HEK293 (cell line): ENCODE results near the gene TXN2.

Source experiments
- CTCF ChIA-PET: fragments of 350-600 bp; formaldehyde crosslinking; extraction: SDS; loops from one replicate; lab custom pipeline; 2021; ENCODE audit warnings: antibody characterized with exemption; lab: Yijun Ruan, JAX
- POLR2A ChIA-PET: fragments of 300-600 bp; formaldehyde crosslinking; extraction: SDS; loops from one replicate; lab custom pipeline; 2020; ENCODE audit warnings: antibody characterized with exemption, inconsistent platforms; lab: Yijun Ruan, JAX
- H3K27ac ChIP-seq: fragments of 200-500 bp; sonication (Bioruptor generic); 2 replicates; pipeline ENCODE4 v1.5.1; 2014; ENCODE audit warnings: low read depth, low read length, control low read depth, inconsistent platforms; ENCODE audit errors: extremely low read depth
- H3K36me3 ChIP-seq, 2 experiments: fragments of 200-500 bp in 1 of 2; sonication (Bioruptor generic) in 1 of 2; 1 replicate in 1 of 2; 2 replicates in 1 of 2; pipeline ENCODE4 v1.5.1; 2014 to 2017; ENCODE audit warnings: inconsistent platforms in 2 of 2, low read length in 2 of 2; ENCODE audit not compliant: control insufficient read depth in 2 of 2, insufficient read depth in 1 of 2
- H3K4me1 ChIP-seq: fragments of 200-500 bp; sonication (Bioruptor generic); 2 replicates; pipeline ENCODE4 v1.5.1; 2014; ENCODE audit warnings: mild to moderate bottlenecking, low read length, inconsistent platforms; ENCODE audit not compliant: control insufficient read depth, insufficient read depth
- H3K4me3 ChIP-seq: 2 replicates; pipeline ENCODE4 v1.5.1; 2011; ENCODE audit warnings: low read depth, mild to moderate bottlenecking, control low read depth, low read length, moderate library complexity
- H3K9me3 ChIP-seq: fragments of 200-500 bp; sonication (Bioruptor generic); 2 replicates; pipeline ENCODE4 v1.5.1; 2014; ENCODE audit warnings: low read depth, low read length, inconsistent platforms; ENCODE audit not compliant: control insufficient read depth, insufficient read depth
- CTCF ChIP-seq: fragments of 450-650 bp; formaldehyde crosslinking; IDR thresholded peaks from 2 replicates; pipeline ENCODE4 v1.5.1; 2016; ENCODE audit warnings: missing biosample characterization, missing genetic modification characterization
- HOXD13 ChIP-seq: sonication (generic); formaldehyde crosslinking; IDR thresholded peaks from 2 replicates; pipeline ENCODE4 v1.8.0; 2022; ENCODE audit warnings: missing genetic modification reagents, borderline replicate concordance
- KLF8 ChIP-seq: fragments of 450-650 bp; formaldehyde crosslinking; IDR thresholded peaks from 2 replicates; pipeline ENCODE4 v1.5.1; 2016; ENCODE audit warnings: missing biosample characterization, missing genetic modification characterization
- MYNN ChIP-seq: fragments of 450-650 bp; formaldehyde crosslinking; IDR thresholded peaks from 2 replicates; pipeline ENCODE4 v1.5.1; 2016; ENCODE audit warnings: missing biosample characterization, missing genetic modification characterization, borderline replicate concordance
- REST ChIP-seq: fragments of 450-650 bp; formaldehyde crosslinking; IDR thresholded peaks from 2 replicates; pipeline ENCODE4 v1.5.1; 2016; ENCODE audit warnings: missing biosample characterization, missing genetic modification characterization
- SCRT2 ChIP-seq: fragments of 450-650 bp; formaldehyde crosslinking; IDR thresholded peaks from 2 replicates; pipeline ENCODE4 v1.5.1; 2016; ENCODE audit warnings: missing biosample characterization, missing genetic modification characterization
- ZFP41 ChIP-seq: fragments of 450-650 bp; formaldehyde crosslinking; IDR thresholded peaks from 2 replicates; pipeline ENCODE4 v1.5.1; 2016; ENCODE audit warnings: missing biosample characterization, missing genetic modification characterization, borderline replicate concordance
- ZFP69B ChIP-seq: fragments of 450-650 bp; formaldehyde crosslinking; IDR thresholded peaks from 2 replicates; pipeline ENCODE4 v1.5.1; 2016; ENCODE audit warnings: missing biosample characterization, missing genetic modification characterization
- ZNF114 ChIP-seq: fragments of 450-650 bp; formaldehyde crosslinking; IDR thresholded peaks from 2 replicates; pipeline ENCODE4 v1.5.0; 2017; ENCODE audit warnings: missing biosample characterization, missing genetic modification characterization
- ZNF138 ChIP-seq: fragments of 450-650 bp; formaldehyde crosslinking; IDR thresholded peaks from 2 replicates; pipeline ENCODE4 v1.5.1; 2016; ENCODE audit warnings: missing biosample characterization, missing genetic modification characterization, borderline replicate concordance
- ZNF169 ChIP-seq: fragments of 450-650 bp; formaldehyde crosslinking; IDR thresholded peaks from 2 replicates; pipeline ENCODE4 v1.5.1; 2016; ENCODE audit warnings: missing biosample characterization, missing genetic modification characterization
- ZNF211 ChIP-seq: fragments of 450-650 bp; formaldehyde crosslinking; IDR thresholded peaks from 2 replicates; pipeline ENCODE4 v1.5.1; 2016; ENCODE audit warnings: low read depth, missing biosample characterization, missing genetic modification characterization
- ZNF26 ChIP-seq: fragments of 450-650 bp; formaldehyde crosslinking; IDR thresholded peaks from 2 replicates; pipeline ENCODE4 v1.5.1; 2016; ENCODE audit warnings: missing biosample characterization, missing genetic modification characterization
- ZNF433 ChIP-seq: fragments of 450-650 bp; formaldehyde crosslinking; IDR thresholded peaks from 2 replicates; pipeline ENCODE4 v1.5.1; 2016; ENCODE audit warnings: missing biosample characterization, missing genetic modification characterization, low read depth
- ZNF513 ChIP-seq: fragments of 450-650 bp; IDR thresholded peaks from 2 replicates; pipeline ENCODE4 v1.5.1; 2018; ENCODE audit warnings: missing biosample characterization, missing genetic modification characterization
- ZNF626 ChIP-seq: fragments of 450-650 bp; sonication (Bioruptor Pico); formaldehyde crosslinking; IDR thresholded peaks from 2 replicates; pipeline ENCODE4 v1.5.1; 2018; ENCODE audit warnings: missing biosample characterization, missing genetic modification characterization, inconsistent platforms
- ZNF629 ChIP-seq: fragments of 450-650 bp; formaldehyde crosslinking; IDR thresholded peaks from 2 replicates; pipeline ENCODE4 v1.5.1; 2017; ENCODE audit warnings: missing biosample characterization, missing genetic modification characterization
- ZNF645 ChIP-seq: fragments of 450-650 bp; formaldehyde crosslinking; IDR thresholded peaks from 2 replicates; pipeline ENCODE4; 2016; ENCODE audit warnings: missing biosample characterization, missing genetic modification characterization
- ZNF785 ChIP-seq: fragments of 450-650 bp; formaldehyde crosslinking; IDR thresholded peaks from 2 replicates; pipeline ENCODE4 v1.5.1; 2016; ENCODE audit warnings: missing biosample characterization, missing genetic modification characterization
- ZNF830 ChIP-seq: fragments of 450-650 bp; IDR thresholded peaks from 2 replicates; pipeline ENCODE4 v1.5.0; 2018; ENCODE audit warnings: missing biosample characterization, missing genetic modification characterization, low read depth, mild to moderate bottlenecking, moderate library complexity
- ZXDB ChIP-seq: fragments of 450-650 bp; formaldehyde crosslinking; IDR thresholded peaks from 2 replicates; pipeline ENCODE4 v1.5.1; 2016; ENCODE audit warnings: missing biosample characterization, missing genetic modification characterization

The TXN2 gene

GRCh38 chr22:36512333-36512732, 30.9 kb upstream of the TXN2 start (continued):
- TF ChIP-seq ZNF26 (tag by site-specific recombination) (no peak), REST (tag by site-specific recombination) (no peak), ZNF433 (no peak)
- TF ChIP-seq, all 188 proteins: peak for 0

GRCh38 chr22:36510966-36511881, 29.8 kb upstream of the TXN2 start:
- CTCF ChIA-PET, result interaction anchor here (0.6 to 4.3 kb wide), 13 partner anchors 10 to 1307 kb away, joined by 3 to 45 read pairs (median 4); partner anchors contain the start of gene IFT27
- no peak overlapping the region; the same call in 1 of the 2 replicates for H3K27ac ChIP-seq
- POLR2A ChIA-PET, result interaction anchor here (0.6 to 5.9 kb wide), 6 partner anchors 11 to 239 kb away, joined by 3 to 35 read pairs (median 3); partner anchors contain the start of gene EIF3D
- peaks cover 3% of the 10 kb centered on the region; the same call in 1 of the 2 replicates for H3K4me1 ChIP-seq
- no peak overlapping the region for H3K4me3 ChIP-seq
- H3K36me3 ChIP-seq, result peaks cover 43 to 63% of the 10 kb centered on the region in 2 experiments
- H3K9me3 ChIP-seq, result no peaks in the 10 kb centered on the region
- TF ChIP-seq ZNF629 (0 out of 2 replicates have a peak, but pooled peaks have one; percentile 23), ZFP69B (tag by site-specific recombination) (no peak), HOXD13 (CRISPR knock-in tag) (no peak), ZNF785 (tag by site-specific recombination) (no peak), MYNN (tag by site-specific recombination) (no peak), ZNF645 (tag by site-specific recombination) (no peak), KLF8 (0 out of 2 replicates have a peak, but pooled peaks have one; percentile 7), ZNF626 (tag by site-specific recombination) (no peak), ZFP41 (tag by site-specific recombination) (no peak), ZNF830 (tag by site-specific recombination) (no peak), SCRT2 (tag by site-specific recombination) (no peak), CTCF (no peak), ZNF211 (tag by site-specific recombination) (no peak), ZXDB (tag by site-specific recombination) (no peak), ZNF114 (tag by site-specific recombination) (no peak), ZNF138 (tag by site-specific recombination) (no peak), REST (tag by site-specific recombination) (no peak), ZNF169 (no peak), ZNF513 (tag by site-specific recombination) (peak; percentile 99)
